GM18505 (cell line): ENCODE data around the gene ATP1A1.

ENCODE experiments used
- ATAC-seq: cut with Tn5 transposase; IDR thresholded peaks from one replicate; pipeline ENCODE4 v1.9.1; 2021; ENCODE audit not compliant: unreplicated experiment
- POLR2A ChIP-seq: IDR thresholded peaks from 4 replicates; pipeline ENCODE4 v1.6.1; 2011; ENCODE audit warnings: borderline replicate concordance; ENCODE audit not compliant: insufficient read depth, insufficient read length; ENCODE audit errors: extremely low read depth

Gene ATP1A1

GRCh38 chr1:116401646-116402176 is 28.7 kb downstream of the ATP1A1 start:
- TF ChIP-seq POLR2A = no peak
- ATAC-seq = no peak

- ATAC-seq = no peak
Measured at GRCh38 chr1:116402333-116402732, 29.3 kb downstream of the ATP1A1 start.

DNA sequence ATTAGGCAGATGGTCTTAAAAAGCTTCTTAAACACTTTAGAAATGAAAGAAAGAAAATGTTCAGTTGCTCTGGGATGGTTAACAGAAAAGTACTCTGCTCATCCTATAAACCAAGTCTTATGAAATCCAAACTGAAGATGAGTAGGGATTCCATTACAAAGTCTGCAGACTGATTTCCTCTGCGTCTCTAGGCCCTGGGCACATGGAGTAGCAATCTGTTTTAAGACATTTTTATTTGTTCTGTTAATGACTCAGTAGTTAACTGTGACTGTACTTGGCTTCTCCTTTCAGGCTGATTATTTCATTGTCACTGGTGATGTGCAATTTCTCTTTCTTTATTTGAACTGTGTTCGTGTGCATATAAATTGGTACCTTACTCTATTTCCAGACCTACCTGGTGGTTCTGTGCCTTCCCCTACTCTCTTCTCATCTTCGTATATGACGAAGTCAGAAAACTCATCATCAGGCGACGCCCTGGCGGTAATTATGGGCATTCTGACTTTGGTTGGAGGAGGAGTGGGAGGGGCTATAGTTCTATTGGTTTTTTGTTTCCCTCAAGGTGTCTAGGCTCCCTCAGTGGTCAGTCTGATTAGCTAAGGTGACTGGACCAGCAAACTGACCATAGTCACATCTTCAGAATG is 30.6 kb downstream of the ATP1A1 start:
- no peak for TF ChIP-seq POLR2A
- no peak for ATAC-seq

More at GRCh38 chr1:116402333-116402732, 29.3 kb downstream of the ATP1A1 start:
- no peak for TF ChIP-seq POLR2A

- ATAC-seq = no peak
- peak; percentile 26 for TF ChIP-seq POLR2A
Measured at GRCh38 chr1:116404699-116405098, 31.7 kb downstream of the ATP1A1 start.

DNA sequence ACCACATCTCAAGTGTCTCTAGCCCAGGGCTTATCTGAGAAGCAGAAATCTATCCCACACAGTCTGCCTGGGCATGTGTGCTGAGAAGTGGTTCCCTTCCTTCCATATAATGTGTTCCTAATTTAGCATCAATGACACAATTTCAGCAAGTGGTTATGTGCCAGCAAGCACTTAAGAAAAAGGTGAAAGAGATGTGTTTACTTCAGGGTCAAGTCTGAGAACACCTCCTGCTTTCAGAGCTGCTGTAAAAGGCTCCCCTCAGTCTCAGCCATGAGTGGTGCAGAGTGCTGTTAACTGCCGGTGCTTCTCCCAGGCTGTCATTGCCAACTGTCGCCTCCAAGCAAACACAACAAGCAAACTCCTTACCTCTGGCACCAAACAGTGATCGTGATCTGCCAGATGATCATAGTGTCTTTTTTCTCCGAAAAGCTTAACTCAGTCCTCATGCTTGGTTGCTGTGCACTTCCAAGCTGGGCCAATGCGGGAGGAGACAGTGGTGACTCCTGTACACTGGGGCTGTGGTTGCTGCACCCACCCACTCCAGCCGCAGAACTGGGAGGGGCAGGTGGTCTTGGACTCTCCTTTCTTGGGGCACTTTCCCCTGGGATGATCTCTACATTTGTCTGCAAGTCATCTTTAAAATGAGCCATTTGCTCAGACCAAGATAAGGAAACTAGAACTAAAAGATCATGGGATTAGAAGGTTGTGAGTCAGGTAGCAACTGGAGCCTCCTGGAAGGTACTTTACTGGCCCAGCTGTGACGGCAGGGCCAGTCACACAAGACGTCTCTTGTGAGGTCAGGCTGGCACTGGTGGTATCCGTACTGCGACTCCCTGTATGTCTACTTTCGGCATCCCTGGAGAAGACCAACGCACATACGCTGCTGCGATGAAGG is 32.4 kb downstream of the ATP1A1 start:
- no peak for ATAC-seq
- no peak for TF ChIP-seq POLR2A

DNA sequence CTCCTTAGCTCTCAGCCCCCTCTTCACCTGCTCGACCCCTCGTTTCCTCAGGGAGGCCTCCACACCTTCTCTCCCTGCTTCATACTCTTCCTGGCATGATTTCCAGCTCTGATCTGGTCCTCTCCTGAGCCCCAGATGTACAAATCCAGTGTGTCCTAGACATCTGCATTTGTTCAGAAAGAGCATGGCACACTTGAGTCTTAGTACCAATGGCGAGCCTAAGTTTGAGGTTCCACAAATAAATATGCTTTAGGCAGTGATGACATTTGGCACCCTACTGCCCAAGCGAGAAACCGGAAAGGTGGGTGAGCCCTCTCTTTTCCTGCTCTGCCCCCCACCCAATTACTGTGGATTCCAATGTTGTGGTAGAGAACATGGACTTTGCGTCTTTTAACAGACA is 34.0 kb downstream of the ATP1A1 start:
- no peak for TF ChIP-seq POLR2A
- ATAC-seq = no peak

DNA sequence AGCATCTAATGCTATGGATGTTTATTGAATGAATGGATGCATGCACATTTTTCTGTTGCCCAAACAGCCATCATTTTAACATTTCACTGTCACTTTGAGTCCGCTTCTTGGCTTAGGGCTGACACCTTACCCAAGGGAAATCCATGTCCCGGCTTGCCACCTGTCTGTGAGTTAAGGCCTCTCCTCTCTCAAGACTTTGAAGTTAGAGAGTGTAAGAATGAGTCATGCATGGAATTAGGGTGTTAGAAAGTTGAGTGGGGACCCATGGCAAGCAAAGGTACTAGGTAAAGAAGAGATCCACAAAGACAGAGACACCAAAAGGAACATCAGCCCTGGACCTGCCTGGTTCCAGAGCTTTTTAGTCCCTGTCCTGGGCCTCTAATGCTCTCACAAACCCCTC is 35.1 kb downstream of the ATP1A1 start:
- ATAC-seq = no peak
- no peak for TF ChIP-seq POLR2A

DNA sequence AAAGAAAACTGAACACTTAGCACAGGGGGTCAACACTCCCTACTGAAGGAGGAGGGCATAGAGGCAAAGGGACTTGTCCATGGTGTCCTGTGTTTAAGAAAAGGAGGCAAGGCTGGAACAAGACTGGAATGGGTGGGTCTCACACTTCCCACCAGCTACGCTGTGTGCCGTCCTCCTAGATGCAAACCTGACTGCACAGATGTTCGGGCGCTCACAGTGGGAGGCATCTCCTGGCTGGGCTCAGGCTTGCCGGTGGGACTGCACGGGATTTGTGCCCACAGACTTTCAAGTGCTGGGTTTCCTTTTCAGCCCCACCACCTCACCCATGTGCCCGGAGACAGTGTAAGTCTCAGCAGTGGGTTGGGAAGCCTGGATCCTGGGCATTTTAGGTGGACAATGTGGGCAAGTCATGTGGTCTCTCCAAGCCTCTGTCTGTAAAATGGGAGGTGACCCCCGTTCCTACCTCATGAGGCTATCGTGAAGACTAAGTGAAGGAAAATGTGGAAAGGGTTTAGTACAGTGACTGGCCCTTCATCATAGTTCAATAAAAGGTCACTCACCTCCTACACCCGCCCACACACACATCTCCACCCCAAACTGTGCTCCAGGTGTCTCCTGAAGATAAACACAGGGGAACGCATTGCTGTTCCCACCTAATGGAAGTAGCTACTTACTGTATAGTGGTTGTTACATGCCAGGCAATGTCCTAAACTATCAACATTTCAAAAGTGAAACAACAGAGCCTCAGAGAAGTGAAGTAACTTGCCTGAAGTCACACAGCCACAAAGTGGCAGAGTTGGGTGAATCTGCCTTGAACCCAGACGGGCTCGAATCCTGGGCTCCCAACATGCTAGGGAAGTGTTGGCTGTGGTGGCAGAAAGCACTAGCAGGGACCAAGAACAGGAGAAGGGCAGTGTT is 36.0 kb downstream of the ATP1A1 start:
- no peak for TF ChIP-seq POLR2A
- ATAC-seq = no peak

GRCh38 chr1:116409751-116410191 is 36.7 kb downstream of the ATP1A1 start:
- no peak for ATAC-seq
- no peak for TF ChIP-seq POLR2A

DNA sequence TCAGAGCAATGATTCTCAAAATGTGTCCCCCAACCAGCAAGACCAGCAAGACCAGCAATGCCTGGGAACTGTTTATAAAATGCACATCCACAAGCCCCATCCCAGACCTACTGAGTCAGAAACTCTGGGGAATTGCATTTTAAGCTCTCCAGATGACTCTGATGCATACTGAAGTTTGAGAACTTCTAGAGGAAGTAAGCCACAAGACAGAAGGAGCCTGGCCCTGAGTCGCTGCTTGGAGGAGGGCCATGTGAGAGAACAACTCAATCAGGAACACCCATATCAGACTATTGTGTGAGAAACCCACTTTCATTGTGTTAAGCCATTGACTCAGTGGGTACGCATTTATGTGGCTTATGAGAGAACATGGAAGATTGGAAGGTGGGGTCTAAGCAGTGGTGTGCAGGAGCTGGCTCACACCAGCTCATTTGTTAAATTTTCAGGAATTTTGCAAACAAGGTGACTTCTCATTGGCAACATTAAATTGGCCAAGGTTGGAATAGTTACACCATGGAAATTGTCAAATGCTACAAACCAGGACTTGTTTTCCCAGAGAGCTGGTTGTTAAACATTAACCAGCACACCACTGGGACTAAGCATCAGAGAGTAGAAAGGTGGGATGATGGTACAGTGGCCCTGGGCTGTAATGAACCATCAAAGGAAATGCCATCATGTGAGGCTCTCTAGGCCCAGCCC is 38.9 kb downstream of the ATP1A1 start:
- no peak for ATAC-seq
- TF ChIP-seq POLR2A = no peak

DNA sequence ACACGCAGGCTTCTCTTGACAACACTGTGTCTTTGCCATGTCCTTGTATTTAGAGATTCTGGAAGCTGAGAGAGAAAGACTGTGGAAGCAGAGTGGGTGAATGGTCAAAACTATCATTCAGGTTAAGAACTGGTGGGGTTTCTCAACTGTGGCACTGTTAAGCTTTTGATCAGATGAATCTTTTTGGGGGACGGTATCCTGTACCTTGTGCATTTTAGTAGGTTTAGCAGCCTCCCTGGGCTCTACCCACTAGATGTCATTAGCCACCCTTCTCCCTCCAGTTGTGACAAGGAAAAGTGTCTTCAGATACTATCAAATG is 39.4 kb downstream of the ATP1A1 start:
- ATAC-seq = no peak
- no peak for TF ChIP-seq POLR2A

DNA sequence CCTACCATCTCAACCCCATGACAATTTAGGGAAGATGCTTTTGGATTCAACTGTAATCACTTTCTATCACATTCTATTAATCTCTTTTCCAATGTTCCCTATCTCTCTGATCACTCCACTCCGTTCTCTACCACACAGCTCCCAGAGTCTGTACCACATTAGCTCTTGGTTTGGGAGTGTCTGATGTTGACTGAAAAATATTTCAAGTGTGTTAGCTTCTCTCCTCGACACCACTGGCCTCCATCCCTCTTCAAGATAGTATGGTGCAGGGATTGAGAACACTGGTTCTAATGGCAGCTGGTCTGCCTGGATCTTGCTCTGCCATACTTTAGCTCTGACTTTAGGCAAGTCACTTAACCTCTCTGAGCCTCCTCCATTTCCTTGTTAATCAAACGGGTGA is 39.9 kb downstream of the ATP1A1 start:
- no peak for TF ChIP-seq POLR2A
- no peak for ATAC-seq
